WTC11 (cell line): ENCODE measurements around the gene DSEL.

ENCODE experiments used
- MAX ChIP-seq: sonication (generic); formaldehyde crosslinking; IDR thresholded peaks from 2 replicates; pipeline ENCODE4 v1.8.0; 2022; ENCODE audit warnings: mild to moderate bottlenecking, missing genetic modification reagents
- TF ChIP-seq, protein P1 (sequence below): sonication (generic); formaldehyde crosslinking; IDR thresholded peaks from 2 replicates; pipeline ENCODE4 v1.8.0; 2023; ENCODE audit warnings: mild to moderate bottlenecking, missing genetic modification reagents

GRCh38 chr18:67509741-67510391, 6.7 kb downstream of the DSEL start:
- TF ChIP-seq, protein P1, sequence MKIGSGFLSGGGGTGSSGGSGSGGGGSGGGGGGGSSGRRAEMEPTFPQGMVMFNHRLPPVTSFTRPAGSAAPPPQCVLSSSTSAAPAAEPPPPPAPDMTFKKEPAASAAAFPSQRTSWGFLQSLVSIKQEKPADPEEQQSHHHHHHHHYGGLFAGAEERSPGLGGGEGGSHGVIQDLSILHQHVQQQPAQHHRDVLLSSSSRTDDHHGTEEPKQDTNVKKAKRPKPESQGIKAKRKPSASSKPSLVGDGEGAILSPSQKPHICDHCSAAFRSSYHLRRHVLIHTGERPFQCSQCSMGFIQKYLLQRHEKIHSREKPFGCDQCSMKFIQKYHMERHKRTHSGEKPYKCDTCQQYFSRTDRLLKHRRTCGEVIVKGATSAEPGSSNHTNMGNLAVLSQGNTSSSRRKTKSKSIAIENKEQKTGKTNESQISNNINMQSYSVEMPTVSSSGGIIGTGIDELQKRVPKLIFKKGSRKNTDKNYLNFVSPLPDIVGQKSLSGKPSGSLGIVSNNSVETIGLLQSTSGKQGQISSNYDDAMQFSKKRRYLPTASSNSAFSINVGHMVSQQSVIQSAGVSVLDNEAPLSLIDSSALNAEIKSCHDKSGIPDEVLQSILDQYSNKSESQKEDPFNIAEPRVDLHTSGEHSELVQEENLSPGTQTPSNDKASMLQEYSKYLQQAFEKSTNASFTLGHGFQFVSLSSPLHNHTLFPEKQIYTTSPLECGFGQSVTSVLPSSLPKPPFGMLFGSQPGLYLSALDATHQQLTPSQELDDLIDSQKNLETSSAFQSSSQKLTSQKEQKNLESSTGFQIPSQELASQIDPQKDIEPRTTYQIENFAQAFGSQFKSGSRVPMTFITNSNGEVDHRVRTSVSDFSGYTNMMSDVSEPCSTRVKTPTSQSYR: no peak
- no peak for TF ChIP-seq MAX (CRISPR knock-in tag)
